ENCODE data around the gene SERINC2. TPM values are rescaled to one million over a fixed set of nuclear protein-coding genes. Genes with fewer than 3 reads are reported as not detected.

The SERINC2 gene
- total RNA-seq, 1 donor from 2014 or later, result 1.6 TPM

GRCh38 chr1:31422505-31423319 lies 9.7 kb downstream of the SERINC2 start:
- H3K27ac ChIP-seq (replicated peaks), result no peak overlapping the region
- DNase-seq, result peak; percentile 49
- H3K36me3 ChIP-seq, result no peaks in the 10 kb centered on the region
- no peaks in the 10 kb centered on the region for H3K4me1 ChIP-seq
- no peak overlapping the region for H3K4me3 ChIP-seq
- no peaks in the 10 kb centered on the region for H3K9me3 ChIP-seq (replicated peaks)
- peaks cover 36% of the 10 kb centered on the region for H3K27me3 ChIP-seq (ENCODE audit: low read depth)
- intact Hi-C loops (cut with micrococcal nuclease), result loop anchor here (5.0 kb wide), 1 partner anchor 235 kb away; no protein-coding TSS in a partner anchor
- peak; percentile 97 for TF ChIP-seq CTCF (IDR thresholded peaks at IDR 0.05; ENCODE audit: borderline replicate concordance)

GRCh38 chr1:31423418-31423947 lies 10.5 kb downstream of the SERINC2 start:
- TF ChIP-seq CTCF (IDR thresholded peaks at IDR 0.05; ENCODE audit: borderline replicate concordance), result no peak
- no peaks in the 10 kb centered on the region for H3K9me3 ChIP-seq (replicated peaks)
- DNase-seq, result no peak
- peaks cover 36% of the 10 kb centered on the region for H3K27me3 ChIP-seq (ENCODE audit: low read depth)
- no peak overlapping the region for H3K27ac ChIP-seq (replicated peaks)
- H3K36me3 ChIP-seq, result no peaks in the 10 kb centered on the region
- H3K4me3 ChIP-seq, result no peak overlapping the region
- intact Hi-C loops (cut with micrococcal nuclease), result loop anchor here (5.0 kb wide), 1 partner anchor 236 kb away; no protein-coding TSS in a partner anchor
- no peaks in the 10 kb centered on the region for H3K4me1 ChIP-seq

- peaks cover 32% of the 10 kb centered on the region for H3K27me3 ChIP-seq (ENCODE audit: low read depth)
- TF ChIP-seq CTCF (IDR thresholded peaks at IDR 0.05; ENCODE audit: borderline replicate concordance), result no peak
- no peaks in the 10 kb centered on the region for H3K9me3 ChIP-seq (replicated peaks)
- H3K27ac ChIP-seq (replicated peaks), result no peak overlapping the region
- intact Hi-C loops (cut with micrococcal nuclease), result loop anchor here (5.0 kb wide), 1 partner anchor 237 kb away; no protein-coding TSS in a partner anchor
- H3K4me1 ChIP-seq, result no peaks in the 10 kb centered on the region
- DNase-seq, result no peak
- H3K4me3 ChIP-seq, result no peak overlapping the region
- H3K36me3 ChIP-seq, result no peaks in the 10 kb centered on the region
Observed at GRCh38 chr1:31424568-31424967, 11.6 kb downstream of the SERINC2 start.

GRCh38 chr1:31425301-31426081 lies 12.5 kb downstream of the SERINC2 start:
- H3K27me3 ChIP-seq (ENCODE audit: low read depth), result peaks cover 32% of the 10 kb centered on the region
- DNase-seq, result no peak
- intact Hi-C loops (cut with micrococcal nuclease), result no loop called here
- no peak overlapping the region for H3K4me3 ChIP-seq
- H3K36me3 ChIP-seq, result no peaks in the 10 kb centered on the region
- H3K27ac ChIP-seq (replicated peaks), result no peak overlapping the region
- TF ChIP-seq CTCF (IDR thresholded peaks at IDR 0.05; ENCODE audit: borderline replicate concordance), result no peak
- H3K4me1 ChIP-seq, result no peaks in the 10 kb centered on the region
- no peaks in the 10 kb centered on the region for H3K9me3 ChIP-seq (replicated peaks)

GRCh38 chr1:31426249-31426922 lies 13.4 kb downstream of the SERINC2 start:
- no peaks in the 10 kb centered on the region for H3K36me3 ChIP-seq
- no peak overlapping the region for H3K27ac ChIP-seq (replicated peaks)
- peaks cover 32% of the 10 kb centered on the region for H3K27me3 ChIP-seq (ENCODE audit: low read depth)
- intact Hi-C loops (cut with micrococcal nuclease), result no loop called here
- no peak for TF ChIP-seq CTCF (IDR thresholded peaks at IDR 0.05; ENCODE audit: borderline replicate concordance)
- no peaks in the 10 kb centered on the region for H3K9me3 ChIP-seq (replicated peaks)
- H3K4me3 ChIP-seq, result no peak overlapping the region
- DNase-seq, result no peak
- no peaks in the 10 kb centered on the region for H3K4me1 ChIP-seq

Data from left ventricle myocardium inferior (tissue), 1 donor.